Skeletal muscle satellite cell (primary cell): ENCODE data around the gene CAMK2N2. TPM values are rescaled to one million over a fixed set of nuclear protein-coding genes. Genes with fewer than 3 reads are reported as not detected.
A peak's percentile ranks its signal among the peaks of the same experiment; 100 is the strongest.

Experiments used
- H3K27me3 ChIP-seq: 2 replicates; pipeline ENCODE4 v1.7.0; 2013; ENCODE audit warnings: low read length; ENCODE audit not compliant: control insufficient read depth, insufficient read depth
- H3K36me3 ChIP-seq: 2 replicates; pipeline ENCODE4 v1.7.0; 2013; ENCODE audit warnings: mild to moderate bottlenecking, control low read depth, low read length; ENCODE audit not compliant: insufficient read depth
- H3K4me1 ChIP-seq: 2 replicates; pipeline ENCODE4 v1.7.0; 2013; ENCODE audit warnings: low read length; ENCODE audit not compliant: control insufficient read depth, insufficient read depth
- H3K4me2 ChIP-seq: 2 replicates; pipeline ENCODE4 v1.7.0; 2013; ENCODE audit warnings: mild to moderate bottlenecking, low read length
- H3K4me3 ChIP-seq: 2 replicates; pipeline ENCODE4 v1.7.0; 2013; ENCODE audit warnings: low read length
- H3K9ac ChIP-seq: 2 replicates; pipeline ENCODE4 v1.7.0; 2013; ENCODE audit warnings: mild to moderate bottlenecking, low read depth, low read length, moderate library complexity
- H3K9me3 ChIP-seq: replicated peaks from 2 replicates; pipeline ENCODE4 v1.7.0; 2013; ENCODE audit warnings: mild to moderate bottlenecking, control low read depth, low read length
- total RNA-seq: library from RNA; depleted of rRNA; stranded (reverse); fragments of >200 nt; gene quantifications from 2 replicates; pipeline ENCODE4 v1.2.3, GENCODE V29; 2012; rRNA removed

Gene CAMK2N2
- not detected in 2 replicates for total RNA-seq

DNA sequence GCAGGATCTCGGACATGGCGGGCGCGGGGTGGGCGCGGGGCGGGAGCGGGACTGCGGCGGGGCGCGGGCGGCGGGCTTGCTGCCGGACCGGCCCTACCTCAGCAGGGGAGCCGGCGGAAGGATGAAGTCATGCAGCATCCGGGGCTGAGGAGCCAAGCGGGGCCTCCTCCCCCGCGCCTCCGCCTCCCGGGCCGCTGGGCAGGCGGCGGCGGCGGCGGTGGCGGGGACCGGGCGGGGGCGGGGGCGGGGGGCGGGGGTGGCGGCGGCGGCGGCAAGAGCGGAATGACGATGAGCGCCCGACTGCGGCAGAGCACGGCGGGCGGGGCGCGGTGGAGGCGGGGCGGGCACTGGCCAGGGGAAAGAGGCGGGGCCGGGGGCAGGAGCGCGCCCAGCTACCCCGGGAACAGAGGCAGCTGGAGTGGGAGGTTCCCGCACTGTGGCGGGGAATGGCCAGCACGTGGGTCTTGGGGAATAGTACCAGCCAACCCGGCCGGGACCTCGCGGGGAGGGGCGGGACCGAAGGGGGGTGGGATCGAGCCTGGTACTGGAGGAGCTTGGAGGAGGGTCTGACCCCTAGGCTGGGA, at the start of gene CAMK2N2:
Gene CAMK2N2 (minus strand): TSS at position 284 of the 584 bp plus-strand sequence. CDS start 268 bp downstream, at position 16.
- Histone ChIP-seq H3K9ac (peak within 1 kb of the TSS; percentile 3), H3K4me3 (peak within 1 kb of the TSS; percentile 76), H3K27me3 (peaks cover 26% of the 10 kb centered on the region), H3K4me1 (peaks cover 19% of the 10 kb centered on the region), H3K9me3 (no peaks in the 10 kb centered on the region), H3K36me3 (no peaks in the 10 kb centered on the region), H3K4me2 (peak within 1 kb of the TSS; percentile 85)

DNA sequence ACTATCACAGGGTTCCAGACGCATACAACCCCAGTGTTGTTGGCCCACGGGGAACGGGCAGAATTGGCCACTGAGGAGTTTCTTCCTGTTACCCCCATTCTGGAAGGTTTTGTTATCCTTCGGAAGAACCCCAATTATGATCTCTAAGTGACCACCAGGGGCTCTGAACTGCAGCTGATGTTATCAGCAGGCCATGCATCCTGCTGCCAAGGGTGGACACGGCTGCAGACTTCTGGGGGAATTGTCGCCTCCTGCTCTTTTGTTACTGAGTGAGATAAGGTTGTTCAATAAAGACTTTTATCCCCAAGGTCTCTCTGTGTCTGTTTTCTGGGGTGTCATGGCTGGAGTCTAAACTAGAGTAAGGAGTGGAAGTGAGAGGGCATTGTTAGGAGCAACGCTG, 47.4 kb upstream of the CAMK2N2 start:
- H3K9ac ChIP-seq, result no peak overlapping the region
- H3K9me3 ChIP-seq, result no peaks in the 10 kb centered on the region
- H3K4me2 ChIP-seq, result no peak overlapping the region
- no peaks in the 10 kb centered on the region for H3K27me3 ChIP-seq
- no peaks in the 10 kb centered on the region for H3K4me1 ChIP-seq
- H3K4me3 ChIP-seq, result no peak overlapping the region
- H3K36me3 ChIP-seq, result peaks cover 53% of the 10 kb centered on the region

DNA sequence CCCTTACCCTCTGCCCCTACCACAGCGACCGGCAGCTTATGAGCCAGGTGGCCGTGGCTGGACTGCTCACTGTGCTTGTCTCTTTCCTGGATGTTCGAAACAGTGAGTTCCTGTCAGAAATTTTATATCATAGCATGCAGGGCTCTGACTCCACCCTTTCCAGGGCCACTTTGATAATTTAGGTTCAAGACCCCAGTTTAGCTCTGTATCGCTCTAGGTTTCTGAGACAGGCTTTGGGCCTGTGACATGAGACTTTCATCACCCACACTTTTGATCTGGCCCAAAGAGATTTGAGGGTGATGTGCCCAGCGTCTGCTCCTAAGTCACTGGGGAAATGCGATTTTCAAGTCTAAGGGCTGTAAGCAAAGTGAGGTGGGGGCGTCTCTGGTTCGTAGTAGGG, 46.6 kb upstream of the CAMK2N2 start:
- H3K9me3 ChIP-seq, result no peaks in the 10 kb centered on the region
- no peak overlapping the region for H3K9ac ChIP-seq
- H3K27me3 ChIP-seq, result no peaks in the 10 kb centered on the region
- no peak overlapping the region for H3K4me3 ChIP-seq
- no peak overlapping the region for H3K4me2 ChIP-seq
- no peaks in the 10 kb centered on the region for H3K4me1 ChIP-seq
- peaks cover 61% of the 10 kb centered on the region for H3K36me3 ChIP-seq

- H3K9ac ChIP-seq, result no peak overlapping the region
- no peaks in the 10 kb centered on the region for H3K9me3 ChIP-seq
- no peak overlapping the region for H3K4me3 ChIP-seq
- H3K4me1 ChIP-seq, result peaks cover 5% of the 10 kb centered on the region
- no peaks in the 10 kb centered on the region for H3K27me3 ChIP-seq
- peaks cover 76% of the 10 kb centered on the region for H3K36me3 ChIP-seq
- H3K4me2 ChIP-seq, result no peak overlapping the region
Measured at GRCh38 chr3:184306341-184306972, 45.1 kb upstream of the CAMK2N2 start.

DNA sequence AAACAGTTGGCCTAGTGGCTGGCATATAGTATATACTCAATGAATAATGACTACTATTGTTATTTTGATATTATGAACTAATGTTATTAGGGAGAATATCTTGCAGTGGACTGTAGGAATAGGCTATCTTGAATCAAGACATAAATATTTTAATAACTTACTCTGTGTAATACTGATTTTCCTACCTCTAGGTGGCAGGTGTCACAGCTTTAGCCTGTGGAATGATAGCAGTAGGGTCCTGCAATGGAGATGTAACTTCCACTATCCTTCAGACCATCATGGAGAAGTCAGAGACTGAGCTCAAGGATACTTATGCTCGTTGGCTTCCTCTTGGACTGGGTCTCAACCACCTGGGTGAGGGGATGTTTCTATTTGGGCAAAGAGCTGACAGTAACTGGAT, 44.2 kb upstream of the CAMK2N2 start:
- H3K4me2 ChIP-seq, result no peak overlapping the region
- H3K36me3 ChIP-seq, result peaks cover 84% of the 10 kb centered on the region
- H3K4me3 ChIP-seq, result no peak overlapping the region
- H3K4me1 ChIP-seq, result peaks cover 12% of the 10 kb centered on the region
- no peaks in the 10 kb centered on the region for H3K9me3 ChIP-seq
- no peaks in the 10 kb centered on the region for H3K27me3 ChIP-seq
- no peak overlapping the region for H3K9ac ChIP-seq

GRCh38 chr3:184300378-184300720, 39.0 kb upstream of the CAMK2N2 start:
- Histone ChIP-seq H3K4me3 (peak overlapping the region; percentile 96), H3K4me1 (peaks cover 17% of the 10 kb centered on the region), H3K4me2 (peak overlapping the region; percentile 91), H3K9ac (peak overlapping the region; percentile 96), H3K9me3 (no peaks in the 10 kb centered on the region), H3K27me3 (no peaks in the 10 kb centered on the region), H3K36me3 (peaks cover 53% of the 10 kb centered on the region)

- peak overlapping the region; percentile 96 for H3K9ac ChIP-seq
- H3K4me1 ChIP-seq, result peaks cover 17% of the 10 kb centered on the region
- no peaks in the 10 kb centered on the region for H3K27me3 ChIP-seq
- H3K9me3 ChIP-seq, result no peaks in the 10 kb centered on the region
- peaks cover 48% of the 10 kb centered on the region for H3K36me3 ChIP-seq
- H3K4me3 ChIP-seq, result peak overlapping the region; percentile 96
- H3K4me2 ChIP-seq, result peak overlapping the region; percentile 91
Measured at GRCh38 chr3:184299488-184300377, 38.4 kb upstream of the CAMK2N2 start.

DNA sequence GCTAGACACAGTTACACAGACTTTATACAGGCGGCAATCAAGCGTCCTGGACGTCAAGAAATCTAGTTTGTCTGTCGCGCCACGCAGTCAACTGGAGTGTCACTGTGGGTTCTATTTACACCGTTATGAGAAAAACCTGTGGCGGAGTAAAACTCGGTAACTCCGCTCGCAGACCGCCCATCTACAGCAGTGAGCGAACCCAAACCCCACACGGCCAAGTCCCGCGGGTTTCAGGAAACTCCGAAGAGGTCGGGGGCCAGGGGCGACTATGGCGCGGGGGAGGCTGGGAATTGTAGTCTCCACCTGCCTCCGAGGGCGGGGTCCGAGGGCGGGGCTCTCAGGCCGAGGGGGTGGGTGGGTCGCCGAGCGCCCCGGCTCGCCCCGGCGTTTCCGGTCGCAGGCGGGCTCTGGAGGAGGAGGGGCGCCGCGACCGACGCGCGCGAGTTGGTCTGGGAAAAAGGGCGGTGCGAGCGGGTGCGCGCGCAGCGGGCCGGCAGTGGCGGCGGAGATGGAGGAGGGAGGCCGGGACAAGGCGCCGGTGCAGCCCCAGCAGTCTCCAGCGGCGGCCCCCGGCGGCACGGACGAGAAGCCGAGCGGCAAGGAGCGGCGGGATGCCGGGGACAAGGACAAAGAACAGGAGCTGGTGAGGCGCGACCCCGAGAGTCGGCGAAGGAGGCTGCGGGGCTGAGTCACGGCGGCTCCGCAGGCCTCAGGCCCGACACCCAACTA, 37.6 kb upstream of the CAMK2N2 start, which contains the start of gene PSMD2:
Gene PSMD2 (plus strand): TSS at position 483 of the 729 bp plus-strand sequence. CDS start 26 bp downstream, at position 509.
- H3K36me3 ChIP-seq, result peaks cover 40% of the 10 kb centered on the region

DNA sequence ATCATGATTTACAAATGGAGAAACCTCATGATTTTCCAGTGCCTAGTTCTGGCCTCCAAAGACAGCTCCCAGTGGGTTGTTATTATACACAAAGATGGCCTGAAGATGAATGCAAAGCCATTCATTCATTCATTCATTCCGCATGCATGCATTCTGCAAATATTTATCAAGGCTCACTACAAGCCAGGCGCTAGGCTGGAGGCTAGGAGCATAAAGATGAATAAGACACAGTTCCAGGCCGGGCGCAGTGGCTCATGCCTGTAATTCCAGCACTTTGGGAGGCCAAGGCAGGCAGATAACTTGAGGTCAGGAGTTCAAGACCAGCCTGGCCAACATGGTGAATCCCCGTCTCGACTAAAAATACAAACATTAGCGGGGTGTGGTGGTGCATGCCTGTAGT, 35.3 kb upstream of the CAMK2N2 start:
- Histone ChIP-seq H3K27me3 (peaks cover 20% of the 10 kb centered on the region), H3K4me3 (no peak overlapping the region), H3K9me3 (no peaks in the 10 kb centered on the region), H3K4me2 (no peak overlapping the region), H3K36me3 (peaks cover 17% of the 10 kb centered on the region), H3K4me1 (peaks cover 13% of the 10 kb centered on the region), H3K9ac (no peak overlapping the region)

More for the DNA sequence above, 37.6 kb upstream of the CAMK2N2 start, which contains the start of gene PSMD2:
- Histone ChIP-seq H3K9ac (peak within 1 kb of the TSS; percentile 96), H3K4me1 (peaks cover 17% of the 10 kb centered on the region), H3K4me2 (peak within 1 kb of the TSS; percentile 92), H3K4me3 (peak within 1 kb of the TSS; percentile 96), H3K27me3 (peaks cover under 1% of the 10 kb centered on the region), H3K9me3 (no peaks in the 10 kb centered on the region)

GRCh38 chr3:184295771-184296170, 34.4 kb upstream of the CAMK2N2 start:
- Histone ChIP-seq H3K9me3 (no peaks in the 10 kb centered on the region), H3K4me3 (no peak overlapping the region), H3K27me3 (peaks cover 20% of the 10 kb centered on the region), H3K4me2 (no peak overlapping the region), H3K9ac (no peak overlapping the region), H3K4me1 (peaks cover 7% of the 10 kb centered on the region), H3K36me3 (peaks cover 9% of the 10 kb centered on the region)
